Ovary (tissue), 3 donors: ENCODE results near the gene SLCO3A1.

Experiments used
- CTCF ChIP-seq, 3 donors: fragments of 450-650 bp in 2 of 3; fragments of 200-600 bp in 1 of 3; IDR thresholded peaks; one replicate each; pipeline versions ENCODE4 v1.5.1 to v1.8.0; 2016 to 2022; ENCODE audit warnings: antibody characterized with exemption in 3 of 3, mild to moderate bottlenecking in 1 of 3
- POLR2A ChIP-seq: fragments of 450-650 bp; IDR thresholded peaks from one replicate; pipeline ENCODE4 v1.6.1; 2017; ENCODE audit warnings: antibody characterized with exemption, mild to moderate bottlenecking, moderate library complexity
- donor health status: DM: no; HTN: no; CAD: no.

- no peak for TF ChIP-seq CTCF (IDR thresholded peaks at IDR 0.05)
- TF ChIP-seq POLR2A, result no peak
These were observed 58.3 kb downstream of the SLCO3A1 start for GRCh38 chr15:91911844-91912243.
